Psoas muscle (tissue), 8 donors: Measurements from ENCODE around the gene APELA. TPM values are rescaled to one million over a fixed set of nuclear protein-coding genes. Genes with fewer than 3 reads are reported as not detected.

Experiments used
- ATAC-seq, 4 donors: fragments of 200-7000 bp; cut with Tn5 transposase; one replicate each; pipeline ENCODE4 v1.9.1; 2020; ENCODE audit warnings: moderate library complexity in 3 of 4, mild to moderate bottlenecking in 2 of 4
- DNase-seq, 2 donors: peaks; one replicate each; pipeline ENCODE4 v3.0.0-alpha.2; 2020
- H3K27ac ChIP-seq: fragments of 200-600 bp; one replicate; pipeline ENCODE4 v1.8.0; 2022
- H3K27me3 ChIP-seq, 3 donors: fragments of 200-600 bp in 1 of 3; one replicate each; pipeline versions ENCODE4 v1.6.1 to v1.8.0; 2013 to 2022; ENCODE audit warnings: low read length in 2 of 3, mild to moderate bottlenecking in 2 of 3, moderate library complexity in 1 of 3; ENCODE audit not compliant: insufficient read depth in 3 of 3
- H3K36me3 ChIP-seq, 2 donors: fragments of 200-600 bp in 1 of 2; one replicate each; pipeline versions ENCODE4 v1.6.1 to v1.8.0; 2013 to 2022; ENCODE audit warnings: low read depth in 1 of 2, mild to moderate bottlenecking in 1 of 2, moderate library complexity in 1 of 2; ENCODE audit not compliant: insufficient read depth in 1 of 2
- H3K4me1 ChIP-seq: fragments of 200-600 bp; one replicate; pipeline ENCODE4 v1.8.0; 2022
- H3K4me3 ChIP-seq: fragments of 200-600 bp; one replicate; pipeline ENCODE4 v1.8.0; 2022; ENCODE audit warnings: mild to moderate bottlenecking
- H3K9me3 ChIP-seq: fragments of 200-600 bp; one replicate; pipeline ENCODE4 v1.8.0; 2022
- WGBS, 3 donors: extraction: QIAGEN DNeasy Blood & Tissue Kit; methylation state at CpG; one replicate each; pipeline versions ENCODE4 v1.1.6 to v1.1.7; 2013; 5-methylcytosine and 5-hydroxymethylcytosine counted together
- intact Hi-C, 2 donors: fragments of 100-400 bp; cut with DNase I; formaldehyde crosslinking; loops; one replicate each; pipeline versions ENCODE4 v1.11.0 to v1.14.2; 2022
- polyA plus RNA-seq, 3 donors: library from polyadenylated mRNA; stranded (reverse); fragments of 200-250 nt; gene quantifications; one replicate each; pipeline ENCODE4 v1.2.3, GENCODE V29; 2013
- total RNA-seq, 4 donors: library from RNA; stranded (reverse); fragmentation: NEBNext Ultra II Directional in 2 of 4; extraction: Animal tissue kit (Norgen Biotek cat#: 25700) in 2 of 4; gene quantifications; one replicate each; pipeline versions ENCODE4 v1.2.1 to v1.2.4, GENCODE V29; 2021 to 2023
- TF ChIP-seq, protein P1 (sequence below): fragments of 200-600 bp; IDR thresholded peaks from one replicate; pipeline ENCODE4 v1.8.0; 2022; ENCODE audit warnings: antibody characterized with exemption
- donor health status: healthy with polysubstance abuse.
- donor health status: DM: no; HTN: no; CAD: no; lungs with moderate emphysema.
- donor health status: Bipolar disorder and iron deficiency.
- donor health status: healthy.
- donor health status: DM: yes; HTN: yes; CAD: no.
- donor health status: DM: no; HTN: no; CAD: no.
- donor health status: DM: no; HTN: no; CAD: no.
- donor health status: DM: yes; HTN: yes; CAD: no.

Gene APELA
- total and polyA plus RNA-seq, 7 donors: 0.03 TPM; not detected in 6

DNA sequence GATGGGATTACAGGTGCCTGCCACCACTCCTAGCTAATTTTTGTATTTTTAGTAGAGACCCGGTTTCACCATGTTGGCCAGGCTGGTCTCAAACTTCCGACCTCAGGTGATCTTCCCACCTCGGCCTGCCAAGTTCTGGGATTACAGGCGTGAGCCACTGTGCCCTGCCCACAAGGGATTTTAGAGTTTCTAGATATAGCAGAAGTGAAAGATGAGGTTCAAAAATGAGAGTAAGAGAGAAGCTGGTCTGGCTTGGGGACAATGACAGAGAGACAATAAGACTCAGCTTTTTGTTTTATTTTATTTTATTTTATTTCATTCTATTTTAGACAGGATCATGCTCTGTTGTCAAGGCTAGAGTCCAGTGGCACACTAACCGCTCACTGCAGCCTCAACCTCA, 69.8 kb downstream of the APELA start:
- ATAC-seq: no peak
- H3K36me3 ChIP-seq: no peaks in the 10 kb centered on the region
- WGBS, 3 donors: 89 to 91% (median 90%) methylated on average over 5 of the region's 5 CpGs

More for the DNA sequence above, 69.8 kb downstream of the APELA start:
- TF ChIP-seq, protein P1, sequence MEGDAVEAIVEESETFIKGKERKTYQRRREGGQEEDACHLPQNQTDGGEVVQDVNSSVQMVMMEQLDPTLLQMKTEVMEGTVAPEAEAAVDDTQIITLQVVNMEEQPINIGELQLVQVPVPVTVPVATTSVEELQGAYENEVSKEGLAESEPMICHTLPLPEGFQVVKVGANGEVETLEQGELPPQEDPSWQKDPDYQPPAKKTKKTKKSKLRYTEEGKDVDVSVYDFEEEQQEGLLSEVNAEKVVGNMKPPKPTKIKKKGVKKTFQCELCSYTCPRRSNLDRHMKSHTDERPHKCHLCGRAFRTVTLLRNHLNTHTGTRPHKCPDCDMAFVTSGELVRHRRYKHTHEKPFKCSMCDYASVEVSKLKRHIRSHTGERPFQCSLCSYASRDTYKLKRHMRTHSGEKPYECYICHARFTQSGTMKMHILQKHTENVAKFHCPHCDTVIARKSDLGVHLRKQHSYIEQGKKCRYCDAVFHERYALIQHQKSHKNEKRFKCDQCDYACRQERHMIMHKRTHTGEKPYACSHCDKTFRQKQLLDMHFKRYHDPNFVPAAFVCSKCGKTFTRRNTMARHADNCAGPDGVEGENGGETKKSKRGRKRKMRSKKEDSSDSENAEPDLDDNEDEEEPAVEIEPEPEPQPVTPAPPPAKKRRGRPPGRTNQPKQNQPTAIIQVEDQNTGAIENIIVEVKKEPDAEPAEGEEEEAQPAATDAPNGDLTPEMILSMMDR: no peak
- Histone ChIP-seq H3K4me3 (no peak overlapping the region), H3K27ac (no peak overlapping the region), H3K9me3 (no peaks in the 10 kb centered on the region), H3K4me1 (no peaks in the 10 kb centered on the region), H3K27me3 (peaks cover 0 to 5% (median 3%) of the 10 kb centered on the region in 3 donors)
- no peak for DNase-seq
- intact Hi-C loops: no loop called here

Other genes with a start within 250 kb of the APELA start
- not detected for gene SMIM31, start 123.0 kb upstream of the APELA start, total RNA-seq
- gene SMIM31, start 123.0 kb upstream of the APELA start, polyA plus RNA-seq: under 1 TPM in 1 of 3 donors, not detected in 2; 0.01 TPM
- gene TRIM61, start 100.5 kb downstream of the APELA start, total RNA-seq: under 1 TPM in 1 of 4 donors, not detected in 3; 0.58 TPM
- under 1 TPM in 2 of 3 donors, not detected in 1; 0.08 to 0.26 TPM for gene TRIM61, start 100.5 kb downstream of the APELA start, polyA plus RNA-seq
- gene TRIM60, start 154.8 kb downstream of the APELA start, total RNA-seq: not detected
- gene TRIM60, start 154.8 kb downstream of the APELA start, polyA plus RNA-seq: not detected
- not detected for gene TRIM75, start 176.7 kb downstream of the APELA start, total RNA-seq
- not detected for gene TRIM75, start 176.7 kb downstream of the APELA start, polyA plus RNA-seq
- 10 to 100 TPM; 13.5 to 16.3 (median 15.3) TPM for gene TMEM192, start 235.7 kb downstream of the APELA start, total RNA-seq
- 10 to 100 TPM in 1 of 3 donors, 1 to 10 TPM in 2; 4.4 to 16.0 (median 6.7) TPM for gene TMEM192, start 235.7 kb downstream of the APELA start, polyA plus RNA-seq